ENCODE results near the gene TAF15. TPM values are rescaled to one million over a fixed set of nuclear protein-coding genes. Genes with fewer than 3 reads are reported as not detected.

Gene TAF15
- total and polyA plus RNA-seq, 2 of the 4 experiments (the other 2 are of a cell fraction): 46.8 to 98.0 TPM

DNA sequence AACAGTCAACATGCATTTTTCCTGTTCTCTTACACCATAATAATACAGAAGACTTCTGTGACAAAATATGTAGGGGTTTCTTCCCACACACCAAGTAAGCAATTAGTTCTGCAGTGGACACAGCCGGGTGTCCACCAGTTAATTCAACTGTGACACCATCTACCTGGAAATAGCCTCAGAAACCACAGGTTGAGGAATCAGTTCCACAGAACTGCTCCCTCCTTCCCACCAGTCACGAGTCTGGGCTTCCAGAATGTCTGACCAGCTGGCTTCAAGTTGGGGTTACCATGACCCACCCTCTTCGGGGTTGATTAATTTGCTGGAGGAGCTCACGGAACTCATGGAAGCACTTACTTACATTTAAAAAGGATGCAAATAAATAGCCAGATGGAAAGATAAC, 84.5 kb downstream of the TAF15 start:
- intact Hi-C loops (cut with micrococcal nuclease): no loop called here
- Histone ChIP-seq H4K5ac (ENCODE audit: low read depth, low read length) (no peak overlapping the region), H2BK120ac (ENCODE audit: low read depth, low read length) (no peak overlapping the region), H3K14ac (replicated peaks; ENCODE audit: low read depth, low read length) (no peak overlapping the region), H3K27ac (ENCODE audit: insufficient read depth, low read length) (no peak overlapping the region), H3K9ac (ENCODE audit: low read depth, low read length) (no peak overlapping the region), H3K4me2 (ENCODE audit: low read depth, low read length) (no peak overlapping the region), H3K79me1 (ENCODE audit: low read depth in 1 of 2, low read length in 2 of 2) (no peaks in the 10 kb centered on the region), H3K23ac (ENCODE audit: low read depth, low read length) (no peak overlapping the region), H2BK15ac (ENCODE audit: low read depth, low read length) (no peak overlapping the region), H2AK9ac (replicated peaks; ENCODE audit: low read depth, low read length, poor library complexity) (no peak overlapping the region), H2BK20ac (ENCODE audit: low read depth, low read length) (no peak overlapping the region), H3K36me3 (ENCODE audit: control insufficient read depth, insufficient read depth, low read length) (no peaks in the 10 kb centered on the region), H3K4me3 (ENCODE audit: insufficient read depth, low read depth, low read length) (no peak overlapping the region), H3K56ac (ENCODE audit: extremely low read depth, insufficient read depth, low read length) (no peak overlapping the region), H4K8ac (ENCODE audit: low read depth in 2 of 2, low read length in 2 of 2) (no peak overlapping the region), H2AFZ (replicated peaks; ENCODE audit: low read length, poor library complexity) (no peak overlapping the region), H3K18ac (ENCODE audit: low read depth, low read length) (no peak overlapping the region), H3K9me3 (ENCODE audit: control insufficient read depth, insufficient read depth, low read length) (no peaks in the 10 kb centered on the region), H4K20me1 (ENCODE audit: insufficient read depth, low read length) (no peaks in the 10 kb centered on the region), H2AK5ac (ENCODE audit: low read depth, low read length) (no peak overlapping the region), H3K9me1 (ENCODE audit: insufficient read depth, low read length) (no peaks in the 10 kb centered on the region; the same call in 1 of the 2 replicates), H3K4me1 (ENCODE audit: control insufficient read depth, insufficient read depth, low read length) (no peaks in the 10 kb centered on the region), H2BK5ac (ENCODE audit: low read depth, low read length, poor library complexity, severe bottlenecking) (no peak overlapping the region), H4K91ac (ENCODE audit: insufficient read depth, low read depth, low read length) (no peak overlapping the region), H3K4ac (ENCODE audit: low read depth, low read length) (no peak overlapping the region), H3K27me3 (ENCODE audit: control insufficient read depth, insufficient read depth, low read length) (peaks cover 2% of the 10 kb centered on the region)
- in situ Hi-C loops (cut with MboI; ENCODE audit: low sequenced_read_pairs): no loop called here
- BruUV-seq (replicated peaks): no TSS peak
- POLR2A ChIA-PET (ENCODE audit: unreplicated experiment): no interaction called here
- dilution Hi-C loops (cut with HindIII; ENCODE audit: low sequenced_read_pairs, unreplicated experiment): no loop called here
- CTCF ChIA-PET: no interaction called here
- DNase-seq: no peak
- no peak for ATAC-seq (ENCODE audit: low read depth)
- WGBS, 2 experiments (ENCODE audit: extremely low coverage in 2 of 2, insufficient read length in 1 of 2): no CpG with 5 or more reads among the region's 4 CpGs
- TF ChIP-seq CHD1 (IDR thresholded peaks at IDR 0.05; ENCODE audit: low read depth, low read length) (no peak), RCOR1 (IDR thresholded peaks at IDR 0.05; ENCODE audit: insufficient replicate concordance, low read length) (no peak), NFE2L2 (IDR thresholded peaks at IDR 0.05; ENCODE audit: low read depth, low read length) (no peak), MAZ (IDR thresholded peaks at IDR 0.05; ENCODE audit: borderline replicate concordance, low read depth, low read length) (no peak), POLR2A (IDR thresholded peaks at IDR 0.05; ENCODE audit: low read depth, low read length) (no peak), RAD21 (IDR thresholded peaks at IDR 0.05; ENCODE audit: low read length) (no peak), CEBPB (IDR thresholded peaks at IDR 0.05; ENCODE audit: low read depth, low read length) (no peak), BHLHE40 (IDR thresholded peaks at IDR 0.05; ENCODE audit: low read depth, low read length) (no peak), MAFK (IDR thresholded peaks at IDR 0.05; ENCODE audit: low read depth, low read length) (no peak), MXI1 (IDR thresholded peaks at IDR 0.05; ENCODE audit: borderline replicate concordance, low read depth, low read length) (no peak), RFX5 (IDR thresholded peaks at IDR 0.05; ENCODE audit: low read depth, low read length) (no peak), SMC3 (IDR thresholded peaks at IDR 0.05; ENCODE audit: low read depth, low read length) (no peak), FOS (IDR thresholded peaks at IDR 0.05; ENCODE audit: low read depth, low read length) (no peak)
- TF ChIP-seq, protein P1, sequence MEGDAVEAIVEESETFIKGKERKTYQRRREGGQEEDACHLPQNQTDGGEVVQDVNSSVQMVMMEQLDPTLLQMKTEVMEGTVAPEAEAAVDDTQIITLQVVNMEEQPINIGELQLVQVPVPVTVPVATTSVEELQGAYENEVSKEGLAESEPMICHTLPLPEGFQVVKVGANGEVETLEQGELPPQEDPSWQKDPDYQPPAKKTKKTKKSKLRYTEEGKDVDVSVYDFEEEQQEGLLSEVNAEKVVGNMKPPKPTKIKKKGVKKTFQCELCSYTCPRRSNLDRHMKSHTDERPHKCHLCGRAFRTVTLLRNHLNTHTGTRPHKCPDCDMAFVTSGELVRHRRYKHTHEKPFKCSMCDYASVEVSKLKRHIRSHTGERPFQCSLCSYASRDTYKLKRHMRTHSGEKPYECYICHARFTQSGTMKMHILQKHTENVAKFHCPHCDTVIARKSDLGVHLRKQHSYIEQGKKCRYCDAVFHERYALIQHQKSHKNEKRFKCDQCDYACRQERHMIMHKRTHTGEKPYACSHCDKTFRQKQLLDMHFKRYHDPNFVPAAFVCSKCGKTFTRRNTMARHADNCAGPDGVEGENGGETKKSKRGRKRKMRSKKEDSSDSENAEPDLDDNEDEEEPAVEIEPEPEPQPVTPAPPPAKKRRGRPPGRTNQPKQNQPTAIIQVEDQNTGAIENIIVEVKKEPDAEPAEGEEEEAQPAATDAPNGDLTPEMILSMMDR (conservative IDR thresholded peaks at IDR 0.05; ENCODE audit: low read depth, low read length): no peak
- TF ChIP-seq, protein P2, sequence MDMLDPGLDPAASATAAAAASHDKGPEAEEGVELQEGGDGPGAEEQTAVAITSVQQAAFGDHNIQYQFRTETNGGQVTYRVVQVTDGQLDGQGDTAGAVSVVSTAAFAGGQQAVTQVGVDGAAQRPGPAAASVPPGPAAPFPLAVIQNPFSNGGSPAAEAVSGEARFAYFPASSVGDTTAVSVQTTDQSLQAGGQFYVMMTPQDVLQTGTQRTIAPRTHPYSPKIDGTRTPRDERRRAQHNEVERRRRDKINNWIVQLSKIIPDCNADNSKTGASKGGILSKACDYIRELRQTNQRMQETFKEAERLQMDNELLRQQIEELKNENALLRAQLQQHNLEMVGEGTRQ (IDR thresholded peaks at IDR 0.05; ENCODE audit: low read depth, low read length): no peak
- TF ChIP-seq, protein P3, sequence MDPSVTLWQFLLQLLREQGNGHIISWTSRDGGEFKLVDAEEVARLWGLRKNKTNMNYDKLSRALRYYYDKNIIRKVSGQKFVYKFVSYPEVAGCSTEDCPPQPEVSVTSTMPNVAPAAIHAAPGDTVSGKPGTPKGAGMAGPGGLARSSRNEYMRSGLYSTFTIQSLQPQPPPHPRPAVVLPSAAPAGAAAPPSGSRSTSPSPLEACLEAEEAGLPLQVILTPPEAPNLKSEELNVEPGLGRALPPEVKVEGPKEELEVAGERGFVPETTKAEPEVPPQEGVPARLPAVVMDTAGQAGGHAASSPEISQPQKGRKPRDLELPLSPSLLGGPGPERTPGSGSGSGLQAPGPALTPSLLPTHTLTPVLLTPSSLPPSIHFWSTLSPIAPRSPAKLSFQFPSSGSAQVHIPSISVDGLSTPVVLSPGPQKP (IDR thresholded peaks at IDR 0.05; ENCODE audit: borderline replicate concordance, low read depth, low read length): no peak

Data from IMR-90 (cell line).